NCI-H2171 (cell line): Measurements from ENCODE around the gene CD48.
A peak's percentile ranks its signal among the peaks of the same experiment; 100 is the strongest.
"Not testable (repeated sequence)": the region's sequence is repeated elsewhere in the genome, so short reads cannot be mapped to it uniquely, and the experiment has no call there.

Experiments
- DNase-seq: peaks from one replicate; lab custom pipeline; 2025; lab: John Stamatoyannopoulos, UW

Gene CD48

DNA sequence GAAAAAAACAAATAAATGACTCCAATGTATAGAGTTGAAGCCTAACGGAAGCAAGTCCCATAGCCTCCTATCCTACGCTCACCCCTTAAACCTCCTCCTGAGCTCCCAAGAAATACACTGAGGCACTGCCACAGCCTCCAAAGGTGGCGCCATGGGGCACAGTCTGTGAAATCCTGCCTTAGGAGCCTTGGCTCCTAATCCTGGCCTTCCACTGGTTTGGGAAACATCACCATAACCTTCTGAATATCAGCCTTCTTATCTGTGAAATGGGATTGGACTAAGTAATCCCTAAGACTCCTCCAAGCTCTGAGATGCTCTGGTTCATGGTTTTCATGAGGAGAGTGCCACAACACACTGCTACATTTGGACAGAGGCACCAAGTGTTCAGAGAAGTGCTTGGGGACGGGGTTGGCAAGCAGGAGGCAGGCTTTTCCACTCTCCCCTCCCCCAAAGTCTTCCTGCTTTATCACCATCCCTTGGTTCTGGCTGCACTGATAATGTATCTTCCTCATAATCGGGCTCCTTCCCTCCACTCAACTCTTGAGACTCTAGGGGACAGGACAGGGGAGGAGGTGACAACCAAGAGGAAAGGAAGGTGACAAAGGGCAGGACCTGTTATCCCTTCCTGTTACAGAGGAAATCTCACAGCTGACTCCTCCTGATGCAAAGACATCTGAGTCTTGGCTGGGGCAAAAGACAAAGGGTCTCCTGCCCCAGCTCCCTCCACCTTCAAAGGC lies 30.2 kb upstream of the CD48 start:
- DNase-seq = no peak

DNA sequence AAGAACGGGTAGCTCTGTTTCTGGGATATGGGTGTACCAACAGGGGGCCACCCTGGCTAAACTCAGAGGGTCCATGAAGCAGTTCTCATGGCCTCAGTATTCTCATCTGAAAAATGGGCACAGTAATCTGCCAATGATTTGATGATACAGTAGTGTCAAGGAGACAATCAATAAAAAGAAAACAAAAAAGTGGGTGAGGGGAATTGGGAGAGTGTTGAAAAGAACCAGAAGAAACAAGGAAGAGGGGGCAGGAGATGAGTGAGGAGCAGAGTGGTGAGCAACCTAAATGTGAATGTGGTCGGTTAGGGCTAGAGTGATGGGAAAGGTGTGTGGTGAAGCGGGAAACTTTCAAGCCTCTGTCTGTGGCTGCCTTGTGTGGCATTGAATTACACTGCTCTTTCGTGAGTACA lies 29.5 kb upstream of the CD48 start:
- no peak for DNase-seq

DNA sequence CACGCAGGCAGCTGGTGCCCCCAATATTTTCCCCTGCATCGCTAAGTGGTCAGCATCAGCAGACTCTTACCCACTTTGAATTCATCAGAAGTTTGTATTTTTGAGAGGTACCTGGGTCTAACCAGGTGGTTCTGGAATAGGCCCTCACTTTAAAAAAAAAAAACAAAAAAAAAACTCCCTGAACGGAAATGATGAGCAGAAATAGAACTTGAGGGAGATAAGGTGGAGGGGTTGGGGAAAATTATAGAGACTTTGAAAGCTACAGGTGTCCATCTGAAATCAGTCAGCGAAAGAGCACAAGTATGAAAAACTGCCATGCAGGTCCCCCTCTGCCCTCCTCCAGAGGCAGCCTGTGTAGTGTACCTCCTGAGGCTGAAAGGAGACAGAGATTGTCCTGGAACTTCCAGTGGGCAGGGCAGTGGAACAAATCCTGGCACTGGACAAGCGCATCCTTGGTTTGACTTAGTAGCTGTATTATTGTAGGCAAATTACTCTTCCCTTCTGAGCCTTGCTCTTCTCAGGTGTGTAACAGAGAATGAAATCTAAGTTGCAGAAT lies 28.6 kb upstream of the CD48 start:
- no peak for DNase-seq

DNA sequence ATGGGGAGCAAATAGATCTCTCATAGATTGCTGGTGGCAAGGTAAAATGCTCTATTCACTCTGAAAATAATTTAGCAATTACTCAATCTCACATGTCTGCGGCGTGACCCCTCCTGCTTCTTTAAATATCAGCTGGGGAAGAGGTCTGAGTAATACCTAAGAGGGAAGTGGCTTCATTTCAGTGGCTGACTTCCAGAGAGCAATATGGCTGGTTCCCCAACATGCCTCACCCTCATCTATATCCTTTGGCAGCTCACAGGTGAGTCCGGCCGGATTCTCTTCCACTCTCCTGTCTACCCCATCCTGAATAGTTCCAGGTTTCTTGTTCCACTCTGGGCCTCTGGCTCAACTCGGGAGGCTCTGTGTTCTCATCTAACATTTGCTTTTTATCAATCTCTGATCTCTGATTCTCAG lies 27.5 kb upstream of the CD48 start, which contains the start of gene SLAMF7:
Gene SLAMF7 (plus strand): TSS at position 150 of the 414 bp plus-strand sequence. CDS start 55 bp downstream, at position 205.
- DNase-seq = no peak

DNA sequence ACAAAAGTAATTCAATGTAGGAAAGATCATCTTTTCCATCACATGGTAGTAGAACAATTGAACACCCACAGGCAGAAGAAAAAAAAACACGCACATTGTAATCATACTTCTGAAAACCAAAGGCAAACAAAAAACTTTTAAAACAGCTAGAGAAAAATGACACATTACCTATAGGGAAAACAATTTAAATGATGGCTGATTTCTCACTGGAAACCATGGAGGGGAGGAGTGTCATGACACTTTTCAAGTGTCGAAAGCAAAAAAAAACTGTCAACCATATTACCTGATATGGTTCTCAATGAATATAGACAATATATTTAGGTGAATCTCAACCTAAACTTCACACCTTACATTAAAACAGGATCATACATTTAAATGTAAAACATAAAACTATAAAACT lies 26.6 kb upstream of the CD48 start:
- DNase-seq = no peak

DNA sequence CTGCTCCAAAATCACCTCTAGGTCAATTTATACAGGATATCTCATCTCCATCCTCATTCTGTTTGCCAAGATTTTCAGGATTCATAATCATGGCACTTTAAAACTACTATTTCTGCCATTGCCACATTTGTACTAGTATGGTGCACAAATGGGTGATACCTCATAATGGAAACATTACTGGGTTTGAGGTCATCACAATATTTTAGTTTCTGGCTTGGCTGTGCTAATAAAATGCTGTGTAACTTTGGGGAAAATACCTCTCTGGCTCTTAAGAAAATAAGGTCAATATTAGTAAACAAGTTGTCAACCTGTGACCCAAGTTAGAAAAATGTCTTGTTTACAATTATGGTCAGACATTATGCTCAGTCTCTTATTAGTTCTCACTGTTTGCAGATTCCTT lies 22.7 kb upstream of the CD48 start:
- DNase-seq = no peak

DNA sequence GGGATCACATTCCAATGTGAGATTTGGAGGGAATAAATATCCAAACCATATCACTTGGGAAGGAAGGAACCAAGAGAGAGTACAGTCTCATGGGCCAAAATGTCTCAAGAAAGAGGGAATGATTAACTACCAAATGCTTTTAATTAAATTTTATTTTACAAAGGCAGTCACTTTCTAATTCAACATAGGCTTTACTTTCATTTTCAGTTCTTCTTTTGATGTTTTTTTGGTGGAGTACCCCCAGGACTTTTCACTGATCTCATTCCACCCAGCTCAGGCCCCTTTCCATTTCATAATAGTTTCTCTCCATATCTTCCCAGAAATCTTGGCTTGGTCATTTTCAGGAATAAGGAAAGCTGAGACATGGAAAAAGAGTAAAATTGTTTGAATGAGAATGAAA lies 22.3 kb upstream of the CD48 start:
- DNase-seq = no peak

DNA sequence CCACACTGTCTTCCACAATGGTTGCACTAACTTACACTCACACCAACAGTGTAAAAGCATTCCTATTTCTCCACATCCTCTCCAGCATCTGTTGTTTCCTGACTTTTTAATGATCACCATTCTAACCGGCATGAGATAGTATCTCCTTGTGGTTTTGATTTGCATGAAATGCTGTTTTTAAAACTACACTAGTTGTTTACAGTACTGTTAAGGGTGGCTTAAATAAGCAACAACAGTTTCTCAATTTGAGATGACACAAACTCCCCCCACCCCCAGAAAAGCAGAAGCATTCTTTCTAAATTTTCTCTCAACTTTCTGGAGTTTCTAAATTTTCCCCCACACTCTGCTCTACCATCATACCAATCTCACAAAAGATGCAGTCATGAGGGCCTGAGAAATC lies 20.4 kb upstream of the CD48 start:
- DNase-seq = no peak

DNA sequence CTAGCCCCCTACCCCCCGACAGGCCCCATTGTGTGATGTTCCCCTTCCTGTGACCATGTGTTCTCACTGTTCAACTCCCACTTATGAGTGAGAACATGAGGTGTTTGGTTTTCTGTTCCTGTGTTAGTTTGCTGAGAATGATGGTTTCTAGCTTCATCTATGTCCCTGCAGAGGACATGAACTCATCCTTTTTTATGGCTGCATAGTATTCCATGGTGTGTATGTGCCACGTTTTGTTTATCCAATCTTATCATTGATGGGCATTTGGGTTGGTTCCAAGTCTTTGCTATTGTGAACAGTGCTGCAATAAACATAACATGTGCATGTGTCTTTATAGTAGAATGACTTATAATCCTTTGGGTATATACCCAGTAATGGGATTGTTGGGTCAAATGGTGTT lies 19.9 kb upstream of the CD48 start:
- not testable (repeated sequence) for DNase-seq

DNA sequence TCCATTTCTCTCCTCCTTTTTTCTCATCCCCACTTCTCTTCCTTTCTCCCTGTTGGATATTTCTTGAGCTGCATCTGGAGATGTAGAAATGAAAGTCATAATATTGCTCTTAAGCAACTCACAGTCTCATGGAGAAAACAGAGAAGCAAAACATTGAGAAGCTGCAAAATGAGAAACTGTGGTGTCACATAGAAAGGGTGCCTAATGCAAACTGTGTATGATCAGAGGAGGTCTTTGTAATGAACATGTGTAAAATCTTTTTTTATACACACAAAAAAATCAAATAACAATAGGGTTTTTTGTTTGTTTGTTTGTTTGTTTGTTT lies 15.7 kb upstream of the CD48 start:
- no peak for DNase-seq

DNA sequence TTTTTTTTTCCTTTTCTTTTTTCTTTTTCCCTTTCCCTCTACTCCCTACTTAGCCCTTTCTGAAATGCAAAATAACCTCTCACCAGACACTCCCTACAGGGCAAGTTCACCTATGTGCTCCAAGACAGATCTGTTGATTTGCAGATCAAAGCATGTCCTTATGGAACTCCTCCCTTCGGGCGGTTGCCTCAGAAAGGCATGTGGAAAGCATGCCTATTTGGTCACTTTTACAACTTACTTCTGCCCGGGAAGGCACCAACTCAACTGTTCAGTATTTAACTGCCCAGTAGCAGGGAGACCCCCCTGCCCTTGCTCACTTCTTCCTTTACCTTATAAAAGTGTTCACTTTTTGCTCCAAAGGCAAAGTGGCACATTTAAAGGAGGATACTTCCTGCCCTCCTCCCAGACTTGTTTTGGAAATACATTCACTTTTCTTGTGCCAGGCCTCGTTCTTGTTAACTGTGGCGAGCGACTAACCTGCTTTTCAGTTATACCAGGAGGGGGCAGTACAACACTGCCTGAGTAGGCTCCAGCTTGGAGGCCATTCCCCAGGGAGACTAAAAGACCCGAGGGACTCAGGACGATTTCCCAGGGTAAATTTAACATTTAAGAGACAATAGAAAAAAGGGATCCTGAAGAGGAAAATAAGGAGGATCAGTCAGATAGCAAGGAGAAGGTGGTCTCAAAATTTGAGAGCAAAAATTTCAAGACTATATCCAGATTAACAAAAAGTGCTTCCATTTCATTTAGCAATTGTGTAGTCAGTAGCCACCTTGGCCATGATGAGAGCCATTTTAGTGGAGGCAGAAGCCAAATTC lies 15.1 kb upstream of the CD48 start:
- DNase-seq = peak; percentile 16

DNA sequence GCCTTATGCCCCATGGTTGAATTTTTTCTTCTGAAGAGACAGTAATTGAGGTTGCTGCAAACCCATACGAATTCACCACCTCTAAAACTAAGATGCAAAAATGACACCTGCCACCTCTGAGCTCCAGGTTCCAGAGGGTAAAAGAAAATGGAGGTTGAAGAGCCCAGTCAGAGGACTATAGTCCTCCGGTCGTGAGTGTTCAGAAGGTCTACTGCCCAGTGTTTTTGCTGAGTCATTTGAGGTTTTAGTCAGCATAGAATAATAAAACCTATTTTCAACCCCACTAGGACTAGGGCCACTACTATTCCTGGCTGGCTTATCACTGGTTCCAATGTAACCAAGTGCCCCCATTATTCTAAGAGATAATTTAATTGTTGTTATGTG lies 14.5 kb upstream of the CD48 start:
- no peak for DNase-seq

DNA sequence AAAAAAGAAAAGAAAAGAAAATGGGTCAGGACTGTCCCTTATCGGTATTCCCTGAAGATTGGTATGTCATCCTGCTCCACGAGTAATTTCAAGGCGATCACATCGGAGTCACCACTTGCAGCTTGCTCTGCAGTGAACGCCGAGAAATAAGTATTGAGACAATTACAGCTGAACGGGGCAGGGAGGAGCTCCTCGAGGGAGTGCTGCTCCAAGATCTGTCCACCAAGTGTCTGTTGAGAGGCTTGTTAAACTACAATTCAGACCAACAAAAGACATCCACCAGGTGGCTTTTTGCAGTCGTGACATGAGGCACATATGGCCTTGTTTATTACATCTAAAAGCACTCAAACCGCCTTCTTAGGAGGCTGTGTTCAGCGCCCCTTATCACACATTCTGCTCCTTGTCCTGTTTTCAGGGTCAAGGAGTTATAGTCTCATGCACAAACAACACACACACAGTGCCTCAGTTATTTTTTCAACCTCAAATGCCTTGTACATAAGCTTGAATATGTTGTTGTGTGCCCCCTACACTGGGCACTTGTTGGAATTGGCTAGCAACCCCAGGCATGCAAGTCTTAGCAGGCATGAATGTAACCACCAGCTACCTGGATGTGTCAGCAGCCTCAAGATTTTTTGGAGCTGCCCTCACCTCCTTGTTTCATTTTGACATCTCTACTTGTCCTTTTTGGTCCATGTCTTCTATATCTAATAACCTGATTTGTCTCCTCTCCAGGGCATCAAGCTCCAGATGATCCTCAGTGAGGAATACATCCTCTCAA lies 13.0 kb upstream of the CD48 start:
- no peak for DNase-seq

DNA sequence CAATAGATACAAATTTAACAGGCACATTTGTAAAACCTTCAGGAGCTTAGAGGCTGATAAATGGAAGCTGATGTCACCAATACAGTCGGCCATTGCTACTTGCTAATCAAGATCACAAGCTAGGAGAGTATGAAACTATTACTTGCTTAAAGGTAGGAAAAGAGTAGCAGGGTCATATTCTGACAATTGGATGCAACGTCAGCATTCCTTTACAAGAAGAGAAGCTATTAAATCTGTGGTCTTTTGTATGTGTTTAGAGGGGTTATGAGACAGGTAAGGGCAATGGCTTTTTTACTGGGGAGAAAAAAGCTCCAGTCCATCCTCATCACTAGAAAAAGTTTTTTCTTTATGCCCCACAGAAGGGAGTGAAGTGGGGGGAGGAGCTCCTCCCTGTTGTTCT lies 11.7 kb upstream of the CD48 start:
- DNase-seq = no peak

DNA sequence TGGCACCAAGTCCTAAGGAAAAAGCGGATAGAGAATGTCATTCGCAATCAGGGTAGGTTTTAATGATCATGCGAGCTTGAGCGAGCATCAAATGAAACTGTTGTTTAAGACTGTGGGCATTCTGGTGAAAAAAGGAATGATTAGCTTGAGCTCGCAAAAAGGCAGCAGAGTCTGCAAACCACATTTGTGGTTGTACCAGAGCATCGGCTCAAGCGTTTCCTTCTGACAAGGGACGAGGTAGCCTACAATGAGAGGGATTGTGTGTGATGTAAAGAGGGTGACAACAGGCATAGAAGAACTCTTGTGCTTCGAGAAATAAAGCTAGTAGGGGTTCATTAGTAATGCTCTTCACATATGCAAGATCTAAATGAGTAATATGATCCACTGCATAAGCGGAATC lies 11.1 kb upstream of the CD48 start:
- no peak for DNase-seq

DNA sequence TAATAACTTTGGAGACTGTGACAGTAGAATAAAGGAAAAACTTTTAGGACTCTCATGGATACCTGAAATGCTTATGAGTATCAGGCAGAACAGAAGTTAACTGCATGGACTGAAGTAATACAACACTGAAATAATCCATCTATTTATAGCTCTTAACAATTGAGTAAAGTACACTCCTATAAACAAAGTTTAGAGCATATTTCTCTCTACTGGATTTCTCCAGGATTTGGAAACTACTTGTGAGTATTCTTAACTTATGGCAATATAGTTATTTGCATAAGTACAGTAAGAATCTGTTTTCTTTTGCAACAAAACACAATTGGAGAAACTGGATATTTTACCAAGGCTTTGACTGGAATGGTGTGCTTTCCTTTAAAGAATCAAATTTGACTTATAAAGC lies 9.9 kb upstream of the CD48 start:
- no peak for DNase-seq

DNA sequence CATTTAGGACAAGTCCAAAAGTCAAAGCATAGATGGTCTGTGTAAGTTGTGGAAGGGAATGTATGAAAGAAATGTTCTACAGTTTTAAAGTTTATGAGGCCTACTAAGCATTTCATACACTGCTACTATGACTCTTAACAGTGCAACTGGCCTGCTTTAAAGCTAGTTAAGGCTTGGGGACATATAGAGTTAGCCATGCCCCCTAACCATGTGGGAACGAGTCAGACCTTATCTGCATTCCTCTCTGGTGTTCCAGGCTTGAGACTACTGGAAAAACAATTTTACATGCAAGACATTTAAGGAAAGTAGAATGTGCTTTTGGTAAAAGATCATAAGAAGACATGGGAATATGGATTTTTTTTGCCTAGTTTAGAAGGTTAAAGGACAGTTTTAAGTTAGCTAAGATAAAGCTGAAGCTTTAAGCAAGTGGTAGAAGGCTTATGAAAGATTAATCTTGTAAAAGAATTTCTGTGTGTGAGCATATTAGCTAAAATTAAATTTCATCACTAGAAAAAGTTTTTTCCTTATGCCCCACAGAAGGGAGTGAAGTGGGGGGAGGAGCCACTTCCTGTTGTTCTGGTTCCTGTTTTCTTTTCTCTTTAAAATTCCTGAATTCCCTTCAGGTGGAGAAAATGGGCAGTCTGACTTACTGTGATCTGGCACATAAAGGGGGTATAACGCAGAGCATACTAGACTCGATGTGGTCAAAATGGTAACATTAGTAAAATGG lies 8.9 kb upstream of the CD48 start:
- DNase-seq = no peak

DNA sequence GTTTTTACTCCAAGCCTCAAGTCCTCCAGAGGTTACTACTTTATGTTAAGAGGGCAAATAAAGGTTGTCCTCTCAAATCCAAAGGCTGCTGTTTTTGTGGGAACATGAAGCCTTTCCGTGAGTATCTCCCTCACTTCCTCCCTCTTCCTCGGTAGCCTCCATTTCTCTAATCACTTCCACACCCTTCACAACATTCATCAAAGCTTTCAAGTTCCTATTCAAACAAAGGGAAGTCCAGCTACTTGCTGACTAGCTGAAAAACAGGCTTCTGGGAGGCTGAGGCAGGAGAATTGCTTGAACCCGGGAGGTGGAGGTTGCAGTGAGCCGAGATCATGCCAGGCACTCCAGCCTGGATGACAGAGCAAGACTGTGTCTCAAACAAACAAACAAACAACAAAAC lies 6.6 kb upstream of the CD48 start:
- no peak for DNase-seq

DNA sequence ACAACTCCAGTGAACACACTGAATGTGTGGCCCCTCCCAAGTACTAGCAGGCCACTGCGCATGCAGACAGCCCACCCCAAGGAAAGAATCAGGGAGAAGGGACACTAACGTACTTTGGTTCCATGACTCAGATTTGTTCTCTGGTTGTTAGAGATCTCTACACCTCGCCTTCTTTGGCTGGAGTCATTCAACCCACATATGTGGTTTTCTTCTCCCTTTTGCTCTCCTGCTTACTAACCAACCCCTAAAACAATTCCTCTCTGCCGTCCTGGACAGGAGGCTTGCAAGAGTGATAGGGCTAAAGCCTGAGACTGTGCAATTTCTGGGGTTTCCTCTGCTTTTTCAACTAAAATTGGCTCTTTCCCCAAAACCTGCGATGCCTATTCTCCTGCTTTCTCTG lies 5.7 kb upstream of the CD48 start:
- no peak for DNase-seq

DNA sequence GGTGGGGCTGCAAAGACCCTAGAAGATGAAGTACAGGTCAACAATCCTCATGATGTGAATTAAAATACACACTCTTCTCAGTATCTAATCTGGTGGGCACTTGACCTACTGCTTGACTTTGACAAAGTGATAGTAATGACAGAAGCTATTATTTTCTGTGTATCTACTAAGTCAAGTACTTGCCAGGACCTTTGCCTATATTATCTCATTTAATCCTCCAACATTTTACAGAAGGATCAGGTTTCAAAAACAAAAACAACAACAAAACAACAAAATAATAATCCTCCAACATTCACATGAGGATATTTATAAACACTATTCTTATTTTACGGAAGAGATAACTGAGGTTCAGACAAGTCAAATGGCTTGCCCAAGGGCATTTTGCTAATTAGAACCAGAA lies 4.4 kb upstream of the CD48 start:
- DNase-seq = no peak

DNA sequence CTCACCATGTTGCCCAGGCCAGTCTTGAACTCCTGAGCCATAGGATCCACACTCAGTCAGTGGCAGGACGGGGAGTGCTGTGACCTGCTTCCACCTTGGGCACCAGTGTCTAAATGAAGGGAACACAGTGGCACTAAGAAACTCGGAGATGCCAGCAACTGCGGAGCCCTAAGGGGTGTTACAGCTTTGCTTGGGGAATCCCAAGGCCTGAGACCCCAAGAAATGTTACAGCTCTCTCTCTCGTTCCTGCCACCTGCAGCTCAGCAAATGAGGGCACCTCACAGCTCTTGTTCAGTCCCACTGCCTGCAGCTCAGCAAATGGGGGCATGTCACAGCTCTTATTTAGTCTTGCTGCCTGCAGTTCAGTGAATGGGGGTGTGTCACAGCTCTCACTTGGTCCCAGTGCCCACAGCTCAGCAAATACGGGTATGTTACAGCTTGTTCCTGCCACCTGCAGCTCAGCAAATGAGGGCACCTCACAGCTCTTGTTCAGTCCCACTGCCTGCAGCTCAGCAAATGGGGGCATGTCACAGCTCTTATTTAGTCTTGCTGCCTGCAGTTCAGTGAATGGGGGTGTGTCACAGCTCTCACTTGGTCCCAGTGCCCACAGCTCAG lies 2.5 kb upstream of the CD48 start:
- DNase-seq = not testable (repeated sequence)

DNA sequence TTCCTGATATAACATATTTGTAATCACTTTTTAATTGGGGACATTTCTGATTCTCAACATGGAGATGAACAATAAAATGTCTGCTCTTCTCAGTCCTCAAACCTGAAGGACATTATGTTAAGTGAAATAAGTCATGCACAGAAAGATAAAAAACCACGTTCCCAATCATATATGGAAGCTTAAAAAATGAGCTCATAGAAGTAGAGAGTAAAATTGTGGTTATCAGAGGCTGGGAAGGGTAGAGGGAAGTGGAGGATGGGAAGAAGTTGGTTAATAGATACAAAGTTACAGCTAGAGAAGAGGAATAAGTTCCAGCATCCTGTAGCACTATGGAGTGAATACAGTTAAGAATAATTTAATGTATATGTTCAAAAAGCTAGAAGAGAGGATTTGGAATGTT lies 1.5 kb upstream of the CD48 start:
- no peak for DNase-seq
